GM12891 (cell line): ENCODE data around the gene OR51B6.

Experiments
- POLR2A ChIP-seq: IDR thresholded peaks from 2 replicates; pipeline ENCODE4 v1.6.1; 2011; ENCODE audit warnings: low read depth, low read length, control low read depth
- POLR2AphosphoS5 ChIP-seq: IDR thresholded peaks from 2 replicates; pipeline ENCODE4 v1.6.1; 2011; ENCODE audit warnings: low read depth, low read length, control low read depth
- TAF1 ChIP-seq: IDR thresholded peaks from 2 replicates; pipeline ENCODE4 v1.6.1; 2011; ENCODE audit warnings: low read depth, low read length, control low read depth

DNA sequence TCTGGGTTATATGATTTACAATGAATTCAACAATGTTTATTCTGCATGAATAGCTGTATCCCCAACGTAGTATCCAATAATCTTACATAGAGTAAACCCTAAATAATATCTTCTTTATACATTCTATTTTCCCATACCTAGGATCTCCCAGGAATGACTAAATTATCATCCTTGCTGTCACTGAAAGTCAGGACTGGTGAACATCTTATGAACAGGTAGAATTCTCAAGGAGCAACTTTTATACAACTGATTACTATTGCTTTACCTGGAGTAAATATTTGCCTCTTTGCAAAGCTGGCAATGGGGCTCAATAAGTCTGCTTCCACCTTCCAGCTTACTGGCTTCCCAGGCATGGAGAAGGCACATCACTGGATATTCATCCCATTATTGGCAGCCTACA lies at the start of gene OR51B6:
- no peak for TF ChIP-seq POLR2AphosphoS5
- no peak for TF ChIP-seq POLR2A
- TF ChIP-seq TAF1 = no peak
